GM19467 (cell line): ENCODE results near the gene SMPD3.

Experiments used
- ATAC-seq: cut with Tn5 transposase; IDR thresholded peaks from one replicate; pipeline ENCODE4 v1.9.1; 2021; ENCODE audit warnings: mild to moderate bottlenecking, moderate library complexity; ENCODE audit not compliant: unreplicated experiment

SMPD3 gene

DNA sequence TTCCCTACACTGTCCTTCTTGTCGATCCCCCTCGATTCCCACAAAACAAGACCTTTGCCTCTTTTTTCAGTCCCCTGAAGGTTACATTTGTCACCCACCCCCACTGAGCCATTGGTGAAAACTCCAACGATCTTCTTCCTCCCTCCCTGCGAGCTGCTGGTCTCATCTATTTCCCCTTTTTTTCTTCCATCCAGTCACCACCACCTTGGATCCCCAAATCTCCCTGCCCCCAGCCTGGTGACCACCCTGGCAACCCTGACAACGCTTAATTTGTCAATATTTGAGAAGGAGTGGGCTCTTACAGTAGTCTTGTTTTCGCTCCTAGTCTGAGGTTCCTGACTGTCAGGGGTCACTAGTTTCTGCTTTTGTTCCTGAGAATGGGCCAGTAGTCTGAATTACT, 62.9 kb downstream of the SMPD3 start:
- no peak for ATAC-seq

DNA sequence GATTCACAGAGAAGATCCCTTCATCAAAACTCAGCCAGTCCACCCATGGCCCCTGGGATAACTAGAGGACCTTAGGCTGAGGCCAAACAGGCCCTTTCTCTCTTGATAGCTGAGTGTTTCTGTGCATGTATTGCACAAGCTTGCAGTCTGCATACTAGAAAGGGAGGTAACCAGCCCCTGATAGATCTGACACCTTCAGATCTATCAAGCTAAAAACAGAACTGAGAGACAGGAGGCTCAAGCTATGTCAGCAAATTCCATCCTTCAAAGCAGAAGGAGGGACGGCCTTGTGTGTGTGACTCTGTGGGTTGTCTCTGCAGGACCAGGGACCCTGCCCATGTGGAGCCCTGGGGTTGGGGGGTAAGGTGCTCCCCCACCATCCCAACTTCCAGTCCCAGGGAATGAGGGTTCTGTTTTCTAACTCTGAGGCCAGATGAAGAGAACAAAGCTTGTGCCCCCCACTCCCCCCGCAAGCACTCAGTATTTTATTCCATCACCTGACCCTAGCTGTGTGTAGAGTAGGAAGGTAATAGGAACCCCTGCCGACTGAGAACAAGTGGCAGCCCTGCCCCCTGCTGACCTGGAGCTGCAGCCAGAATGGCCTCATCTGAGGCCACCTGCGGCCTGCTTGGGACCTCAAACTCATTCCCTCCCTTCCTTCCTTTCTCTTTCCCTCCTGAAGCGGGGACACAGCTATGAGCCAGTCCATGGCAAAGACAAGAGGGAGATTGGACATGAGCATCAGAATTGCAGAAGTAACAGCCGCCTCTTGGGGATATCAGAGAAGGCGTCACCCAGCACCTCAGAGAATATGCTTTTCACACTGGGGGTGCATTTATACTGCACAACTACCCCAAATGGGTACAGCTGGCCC, 63.8 kb downstream of the SMPD3 start:
- ATAC-seq, result no peak

DNA sequence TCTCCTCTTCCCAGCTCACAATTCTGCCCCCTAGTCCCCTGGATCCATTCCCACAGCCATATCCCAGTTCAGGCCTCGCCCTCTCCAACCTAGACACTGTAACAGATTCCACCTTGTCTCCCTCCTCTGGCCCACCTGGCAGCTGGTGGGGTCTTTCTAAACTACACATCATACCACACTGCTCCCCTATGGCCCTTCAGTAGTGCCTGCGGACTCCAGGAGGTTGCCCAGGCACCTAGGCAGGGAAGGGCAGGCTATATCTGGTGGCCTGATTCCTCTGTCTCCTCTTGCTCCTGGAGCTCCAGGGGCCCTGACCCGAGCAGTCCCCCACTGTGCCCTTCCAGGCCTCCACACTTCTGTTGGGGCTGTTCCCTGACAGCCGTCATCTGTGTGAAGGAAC, 64.5 kb downstream of the SMPD3 start:
- ATAC-seq, result no peak

DNA sequence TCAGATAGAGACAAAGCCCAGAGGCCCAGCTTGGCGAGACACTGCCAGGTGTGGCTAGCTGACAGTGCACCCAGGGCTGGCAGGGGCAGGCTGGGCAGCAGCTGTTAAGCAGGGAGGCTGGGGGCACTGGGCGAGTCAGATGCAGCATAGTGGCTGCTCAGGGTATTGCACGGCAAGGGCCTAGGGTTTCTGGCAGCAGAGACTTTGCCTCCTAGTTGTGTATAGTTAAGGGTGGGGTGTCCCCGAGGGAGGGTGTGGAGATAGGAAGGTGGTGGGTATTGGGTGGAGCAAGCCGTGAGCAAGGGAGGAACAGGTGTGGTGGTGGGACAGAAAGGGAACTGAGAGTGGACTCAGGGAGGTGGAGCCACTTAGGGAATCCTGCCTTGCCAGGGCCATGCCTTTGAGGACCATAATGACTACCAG, 66.0 kb downstream of the SMPD3 start:
- ATAC-seq, result no peak

DNA sequence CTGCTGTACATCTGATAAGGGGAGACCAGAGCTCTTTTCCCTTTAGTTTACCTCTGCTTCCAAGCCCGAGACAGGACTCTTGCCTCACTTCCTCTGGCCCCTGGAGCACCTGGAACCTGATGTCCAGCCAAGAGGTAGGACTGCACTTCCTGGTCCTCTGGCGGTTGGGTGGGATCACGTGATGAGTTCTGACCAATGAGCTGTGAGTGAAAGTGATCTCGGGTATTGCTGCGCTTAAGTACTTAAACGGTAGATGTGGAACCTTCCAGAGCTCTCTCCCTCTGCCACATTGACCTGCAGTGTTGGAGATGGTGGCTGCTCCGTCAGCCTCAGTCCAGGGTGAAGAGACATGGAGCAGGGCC, 67.0 kb downstream of the SMPD3 start:
- ATAC-seq, result no peak

DNA sequence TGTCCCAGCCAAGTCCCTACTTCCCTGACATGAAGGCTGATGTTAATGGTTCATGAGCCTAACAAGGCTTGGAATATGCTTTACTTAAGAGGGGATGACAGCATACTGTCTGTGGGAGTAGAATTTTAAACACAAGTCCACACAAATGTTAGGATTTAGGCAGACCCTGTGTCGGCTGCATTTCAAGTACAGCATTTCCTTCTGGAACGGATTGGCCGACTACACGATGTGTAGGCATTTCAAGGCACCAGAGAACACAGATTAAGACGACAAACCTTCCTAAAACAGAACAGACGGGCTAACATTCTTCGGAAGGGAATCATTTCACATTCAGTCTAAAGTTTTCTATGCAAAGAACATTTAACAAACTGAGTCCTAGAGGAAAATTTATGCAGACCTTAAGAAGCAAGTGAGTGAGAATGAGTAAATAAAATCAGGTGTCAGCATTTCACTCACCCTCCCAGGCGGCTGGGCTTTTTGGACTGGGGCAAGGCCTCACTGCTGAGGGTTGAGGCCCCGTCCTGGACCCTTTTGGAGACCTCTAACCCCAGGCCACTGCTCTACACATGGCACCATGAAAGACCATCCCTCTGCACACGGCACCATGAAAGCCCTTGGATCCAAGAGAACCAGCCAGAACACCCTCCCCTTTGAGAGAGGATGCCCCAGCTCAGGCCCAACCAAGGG, 67.5 kb downstream of the SMPD3 start:
- ATAC-seq, result no peak

DNA sequence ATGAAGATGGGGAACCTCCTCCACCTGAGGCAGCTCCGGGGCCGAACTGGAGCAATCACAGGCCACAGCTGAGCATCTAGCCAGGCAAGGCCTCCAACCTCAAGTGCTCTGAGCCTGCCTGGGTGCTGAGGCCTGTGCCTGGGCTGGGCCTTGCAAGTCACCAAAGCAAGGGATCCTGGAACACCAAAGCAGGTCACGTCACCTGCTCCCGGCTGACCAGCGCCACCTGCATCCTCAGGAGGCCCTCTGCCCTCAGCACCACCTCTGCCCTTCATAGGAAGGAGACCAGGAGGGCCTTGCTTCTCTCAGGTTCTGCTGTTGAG, 68.0 kb downstream of the SMPD3 start:
- no peak for ATAC-seq

DNA sequence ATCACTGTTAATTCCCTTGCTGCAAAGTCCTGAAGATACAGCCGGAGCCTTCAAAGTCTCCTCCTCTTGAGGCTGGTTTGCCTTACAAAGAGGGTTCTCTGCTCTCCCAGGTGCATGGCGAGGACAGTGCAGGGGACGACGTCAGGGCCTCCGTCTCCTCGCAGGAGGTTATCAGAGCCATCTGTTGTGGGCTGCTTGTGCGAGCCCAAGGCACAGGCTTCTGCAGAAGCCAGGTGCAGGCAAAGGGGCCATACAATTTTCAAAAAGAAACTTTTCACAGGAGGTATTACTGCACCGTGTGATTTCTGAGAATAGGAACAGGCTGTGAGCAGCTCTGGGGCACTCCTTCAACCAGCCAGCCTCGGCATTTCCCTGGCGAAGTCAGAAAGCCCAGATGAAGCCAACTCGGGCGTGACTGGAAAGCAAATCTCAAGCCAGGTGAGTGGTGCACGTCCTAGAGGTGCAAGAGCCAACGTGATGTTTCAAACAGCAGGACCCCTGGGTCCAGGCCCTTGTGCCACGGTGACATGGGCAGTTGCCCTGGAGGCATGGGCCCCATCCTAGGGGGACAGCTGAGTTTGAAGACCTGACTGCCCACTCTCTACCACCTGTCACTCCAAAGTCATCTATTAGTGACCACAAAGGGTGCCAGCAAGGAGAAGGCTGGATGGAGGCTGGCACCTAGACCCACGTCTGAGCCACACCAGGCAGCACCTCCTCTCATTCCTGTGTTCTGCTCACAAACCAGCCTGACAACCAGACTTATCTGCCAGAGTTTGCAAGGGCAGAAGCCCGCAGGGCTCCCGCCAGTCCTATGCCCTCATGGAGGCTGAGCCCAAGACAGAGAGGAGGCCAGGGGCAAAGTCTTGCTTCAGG, 68.6 kb downstream of the SMPD3 start:
- ATAC-seq, result no peak

DNA sequence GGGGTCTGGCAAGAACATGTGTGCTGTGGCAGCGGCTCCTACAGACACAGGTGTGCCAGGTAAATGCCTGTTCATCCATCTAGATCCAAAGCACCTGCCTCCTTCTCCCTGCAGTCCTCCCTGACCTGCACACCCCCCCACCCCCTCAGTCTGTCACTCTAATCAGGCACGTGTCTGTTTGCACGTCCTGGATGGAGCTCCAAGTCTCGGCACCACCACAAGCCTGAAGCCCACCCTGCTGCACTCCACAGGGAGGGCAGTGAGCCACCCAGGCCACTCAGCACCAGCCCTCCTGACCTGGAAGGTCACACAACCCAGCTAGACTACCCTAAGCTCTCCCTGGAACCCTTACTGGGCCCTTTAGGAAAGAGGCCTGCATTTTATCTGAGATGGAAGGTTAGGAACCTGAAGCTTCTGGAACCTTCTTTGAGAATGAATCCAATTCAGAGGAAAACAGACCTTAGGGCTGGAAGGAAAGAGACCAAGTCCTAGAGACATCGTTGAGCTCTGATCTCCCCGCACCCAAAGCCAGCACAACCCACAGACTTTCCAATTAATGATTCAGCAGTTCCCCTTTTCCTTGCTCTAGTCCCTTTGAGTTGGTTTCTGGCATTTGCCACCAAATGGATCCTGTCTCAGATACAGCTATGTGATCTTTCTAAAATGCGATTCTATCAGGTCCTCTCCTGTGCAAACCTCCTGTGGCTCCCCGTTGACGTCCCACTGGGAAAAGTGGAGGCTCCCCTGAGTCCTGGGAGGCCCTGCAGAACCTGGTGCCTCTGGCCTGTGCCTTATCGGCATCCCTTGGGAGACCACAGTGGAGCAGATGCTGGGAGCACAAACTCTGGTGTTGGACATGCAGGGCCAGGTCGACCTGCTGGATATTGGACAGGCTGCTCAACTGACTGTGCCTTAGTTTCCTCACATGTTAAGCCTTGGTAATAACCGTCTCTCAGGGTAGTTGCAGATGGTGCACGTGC, 69.6 kb downstream of the SMPD3 start:
- ATAC-seq, result no peak

DNA sequence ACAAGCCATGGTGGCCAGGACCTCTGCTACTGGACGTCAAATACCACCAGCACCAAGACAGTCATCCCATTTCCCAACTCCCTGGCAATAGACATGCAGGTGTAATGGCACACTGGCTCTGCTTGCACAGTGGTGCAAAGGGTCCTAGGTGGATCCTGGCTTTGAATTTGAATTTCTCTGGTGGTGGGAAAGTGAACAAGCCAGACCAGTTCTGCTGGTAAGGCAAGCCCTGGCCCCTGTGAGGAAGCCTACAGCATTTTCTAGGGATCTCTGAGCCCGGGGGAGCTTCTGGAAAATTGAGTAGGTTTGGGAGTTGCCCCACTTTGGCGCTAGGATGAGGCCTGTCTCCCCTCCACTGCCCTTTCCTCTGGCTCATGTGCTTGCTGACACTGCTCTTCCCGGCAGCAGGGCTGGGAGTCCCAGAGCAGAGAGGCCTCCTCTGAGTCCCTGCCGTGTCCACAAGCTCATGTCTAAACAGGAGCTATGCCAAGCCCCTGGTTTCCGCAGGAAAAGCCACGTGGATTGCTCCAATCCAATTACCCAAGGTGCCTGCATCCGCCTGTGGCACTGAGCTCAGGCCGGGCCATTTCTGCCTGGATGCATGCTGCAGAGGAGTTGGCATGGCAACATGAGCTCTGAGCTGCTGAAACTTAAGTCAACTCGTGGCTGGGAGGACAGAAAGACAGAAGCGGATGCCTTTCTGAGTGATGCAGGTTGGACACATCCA, 70.5 kb downstream of the SMPD3 start:
- no peak for ATAC-seq

DNA sequence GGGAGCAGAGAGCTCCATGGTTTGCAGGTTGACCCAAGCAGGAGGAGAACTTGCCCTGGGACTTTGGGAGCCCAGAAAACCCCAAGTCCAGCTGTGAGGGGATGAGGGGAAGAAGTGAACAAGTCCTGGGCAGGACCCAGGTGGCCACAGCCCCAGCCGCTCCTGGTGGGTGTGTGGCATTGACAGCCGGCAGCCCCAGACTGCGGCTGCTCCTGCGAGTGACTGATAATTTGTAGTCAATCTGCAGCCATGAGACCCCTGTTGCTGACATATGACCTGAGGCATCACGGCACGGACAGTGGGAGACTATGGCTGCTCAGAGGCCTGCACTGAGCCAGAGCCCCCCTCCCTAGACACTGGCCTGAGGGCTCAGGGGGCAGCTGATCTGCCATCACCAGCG, 71.1 kb downstream of the SMPD3 start:
- ATAC-seq, result no peak

DNA sequence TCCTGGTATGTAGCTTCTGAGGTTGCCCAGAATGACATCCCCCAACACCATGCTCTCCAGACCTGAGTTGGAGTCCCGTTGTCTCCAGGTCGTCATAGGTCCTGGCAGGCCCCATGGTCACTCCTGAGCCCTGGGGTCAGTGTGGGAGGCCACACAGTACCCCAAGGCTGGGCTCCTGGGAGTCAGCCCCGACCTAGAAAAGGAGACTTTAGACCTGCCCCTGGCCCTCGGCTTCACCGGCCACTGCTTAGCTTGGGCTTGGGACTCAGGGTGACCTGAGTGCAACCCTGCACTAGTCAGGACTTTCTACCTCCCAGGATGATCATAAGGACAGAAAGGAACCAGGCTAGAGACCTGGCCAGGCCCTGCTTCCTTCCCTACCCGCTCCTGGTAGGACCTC, 71.7 kb downstream of the SMPD3 start:
- ATAC-seq, result no peak

DNA sequence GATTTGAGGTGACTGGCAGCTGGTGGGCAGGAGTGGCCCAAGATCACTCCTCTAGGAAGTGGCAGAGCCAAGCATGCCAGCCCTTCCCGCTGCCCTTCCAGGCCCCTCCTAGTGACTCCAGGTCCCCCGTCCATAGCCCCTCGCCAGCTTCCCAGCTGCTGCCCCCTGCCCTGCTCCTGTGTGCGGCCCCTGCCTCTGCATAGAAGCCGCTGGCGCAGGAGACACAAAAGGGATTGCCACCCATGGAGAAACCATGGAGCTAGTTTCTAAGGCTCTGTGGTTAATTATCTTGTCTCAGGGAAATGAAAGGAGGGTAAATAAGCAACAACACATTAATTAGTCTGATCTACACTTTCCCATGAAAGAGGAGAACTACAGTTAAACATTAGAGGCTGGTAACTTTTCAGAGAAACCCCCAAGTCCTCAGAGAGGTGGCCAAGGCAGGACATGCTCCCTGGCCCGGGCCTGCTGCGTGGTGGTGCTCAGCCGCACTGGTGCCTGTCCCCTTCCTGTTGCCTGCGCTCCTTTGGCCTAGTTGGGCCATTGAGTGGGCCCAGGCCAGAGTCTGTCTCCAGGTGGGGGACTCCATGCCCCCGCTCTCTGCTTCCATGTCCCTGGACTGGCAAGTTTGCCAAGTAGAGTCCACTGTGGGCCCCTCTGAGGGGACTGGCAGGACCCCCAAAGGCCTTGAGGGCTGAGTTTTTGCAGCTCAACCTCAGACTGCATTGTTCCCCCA, 72.3 kb downstream of the SMPD3 start:
- no peak for ATAC-seq

DNA sequence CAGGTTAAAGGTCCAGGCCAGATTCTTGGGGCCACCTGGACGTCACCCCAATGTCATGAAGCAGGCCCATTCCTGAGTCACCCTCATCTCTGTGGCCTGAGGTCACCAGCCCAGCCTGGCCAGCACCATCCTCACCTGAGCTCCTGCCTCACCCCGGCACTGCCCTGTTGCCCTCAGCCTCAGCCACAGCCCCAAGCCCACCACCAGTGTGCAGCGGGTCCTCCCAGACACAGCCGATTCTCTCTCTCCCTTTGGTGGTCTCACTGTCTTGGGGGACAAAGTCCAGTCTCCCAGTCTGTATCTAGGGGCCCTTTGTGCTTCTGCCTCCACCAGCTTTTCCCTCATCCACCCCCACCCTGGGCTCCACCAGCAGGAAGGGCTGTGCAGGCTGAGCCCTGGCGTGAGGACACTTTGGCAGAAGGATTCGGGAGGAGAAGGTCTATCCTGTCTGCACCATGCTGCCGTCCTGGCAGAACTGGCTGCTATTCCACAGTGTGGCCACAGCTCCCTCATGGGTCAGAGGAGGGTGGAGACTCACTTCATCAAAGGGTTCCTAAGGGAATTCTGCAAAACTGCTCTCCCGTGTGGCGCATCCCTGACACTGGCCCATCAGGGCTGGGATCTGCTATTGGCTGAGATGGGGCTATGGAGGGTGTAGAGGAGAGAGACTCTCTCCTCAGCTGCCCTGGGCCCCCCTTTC, 73.2 kb downstream of the SMPD3 start:
- ATAC-seq, result no peak

DNA sequence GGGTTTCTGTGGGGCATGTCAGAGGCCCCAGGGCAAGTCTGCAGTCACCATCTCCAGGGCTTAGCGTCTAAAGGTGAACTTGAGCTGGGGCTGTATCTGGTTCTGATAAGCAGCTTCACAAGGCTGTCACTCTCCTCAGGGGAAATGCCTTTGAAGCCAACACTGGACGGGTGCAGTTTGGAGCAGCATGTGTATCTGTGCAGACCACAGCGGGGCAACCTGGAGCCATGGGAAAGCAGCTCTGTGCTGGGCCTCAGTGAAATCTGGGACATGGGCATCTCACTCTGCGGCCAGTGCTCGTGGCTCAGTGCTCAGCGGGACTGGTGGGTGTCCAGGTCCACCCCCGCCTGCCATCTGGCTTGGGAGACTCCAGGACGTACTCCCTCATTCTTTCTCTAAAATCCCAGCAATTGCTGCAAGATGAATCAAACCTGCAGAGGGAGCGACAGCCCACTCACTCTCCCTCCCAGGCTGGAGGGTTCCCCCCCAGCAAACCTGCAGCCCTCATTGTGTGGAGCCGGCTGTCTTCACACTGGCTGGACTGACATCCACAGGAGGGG, 74.0 kb downstream of the SMPD3 start:
- ATAC-seq, result no peak

DNA sequence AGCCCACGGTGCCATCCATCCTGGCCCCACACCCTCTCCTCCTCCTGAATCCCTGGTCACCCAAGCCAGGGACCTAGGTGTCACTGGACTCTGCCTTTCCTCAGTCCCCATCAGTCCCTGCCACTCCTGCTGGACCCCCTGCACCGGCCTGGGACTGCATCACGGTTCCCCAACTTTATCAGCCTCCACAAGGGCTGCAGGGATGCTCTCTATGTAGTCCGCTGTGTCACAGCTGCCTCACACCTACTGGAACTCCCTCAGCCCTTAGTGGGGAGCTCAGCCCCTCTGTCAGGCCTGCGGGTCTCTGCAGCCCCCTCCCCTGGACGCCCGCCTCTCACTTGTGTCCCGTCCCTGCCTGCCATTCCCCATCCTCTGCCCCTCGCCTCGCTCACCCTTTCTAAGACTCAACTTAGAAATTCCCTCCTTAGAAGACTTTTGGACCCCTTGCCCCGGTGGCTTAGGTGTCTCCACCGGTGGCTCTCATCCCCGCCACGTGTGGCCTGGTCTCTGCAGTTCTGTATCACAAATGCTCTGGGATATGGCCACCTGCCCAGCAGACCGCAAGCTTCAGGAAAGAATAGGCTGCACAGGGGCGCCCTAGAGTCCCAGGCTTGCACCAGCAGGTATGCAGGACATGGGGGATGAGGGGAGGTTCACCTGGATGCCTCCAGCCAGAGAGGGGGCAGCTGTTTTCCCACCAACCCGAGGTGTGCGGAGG, 74.6 kb downstream of the SMPD3 start:
- no peak for ATAC-seq

DNA sequence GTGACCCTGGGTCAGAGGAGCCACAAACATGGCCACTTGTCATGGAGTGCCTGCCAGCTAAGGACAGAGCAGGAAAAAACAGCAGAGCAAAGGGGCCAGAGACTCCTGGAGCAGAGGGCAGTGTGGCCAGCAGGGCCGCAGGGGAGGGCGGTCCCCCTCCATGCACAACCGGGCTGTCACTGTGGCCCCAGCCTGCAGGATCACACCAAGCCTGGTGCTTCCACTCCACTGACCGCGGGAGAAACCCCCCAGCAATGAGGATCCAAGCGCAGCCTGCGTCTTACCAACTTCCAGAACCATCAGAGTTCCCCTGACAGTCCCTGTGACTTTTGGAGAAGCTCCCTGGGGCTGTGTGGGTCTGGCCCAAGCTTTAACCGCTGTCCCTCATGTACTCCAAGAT, 75.5 kb downstream of the SMPD3 start:
- ATAC-seq, result no peak

DNA sequence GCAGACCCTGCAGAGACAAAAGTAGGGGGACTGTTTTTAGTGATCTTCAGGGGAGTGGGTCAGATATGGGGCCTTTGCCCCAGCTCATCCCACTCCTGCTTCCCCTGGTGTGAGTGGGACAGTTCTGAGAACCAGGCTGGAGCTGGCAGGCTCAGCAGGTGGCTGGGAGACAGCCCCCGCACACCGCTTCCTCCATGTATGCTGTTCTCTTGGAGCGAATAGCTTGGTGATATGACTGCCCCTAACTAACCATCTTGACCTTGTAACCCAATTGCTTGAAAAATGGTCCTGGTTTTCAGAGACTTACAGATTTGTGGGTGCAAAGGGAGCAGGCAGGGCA, 76.0 kb downstream of the SMPD3 start:
- ATAC-seq, result no peak
